Measurements from ENCODE around the gene FGGY.
A peak's percentile ranks its signal among the peaks of the same experiment; 100 is the strongest.

- TF ChIP-seq CTCF (IDR thresholded peaks at IDR 0.05): no peak
- peak; percentile 89 to 94 (median 92) for TF ChIP-seq POLR2A (IDR thresholded peaks at IDR 0.05)
Measured at GRCh38 chr1:59296358-59297256, at the start of gene FGGY.

Data from body of pancreas (tissue), 4 donors.